Activated effector memory CD4-positive, alpha-beta T cell treated with Interleukin-2 at 50 U/mL for 16 hours (primary cell): ENCODE measurements around the gene JAK1.

Source experiments
- DNase-seq: peaks from one replicate; pipeline ENCODE4 v3.0.0-alpha.2; 2020

Gene JAK1

GRCh38 chr1:64917907-64918306, 48.4 kb downstream of the JAK1 start:
- no peak for DNase-seq

DNA sequence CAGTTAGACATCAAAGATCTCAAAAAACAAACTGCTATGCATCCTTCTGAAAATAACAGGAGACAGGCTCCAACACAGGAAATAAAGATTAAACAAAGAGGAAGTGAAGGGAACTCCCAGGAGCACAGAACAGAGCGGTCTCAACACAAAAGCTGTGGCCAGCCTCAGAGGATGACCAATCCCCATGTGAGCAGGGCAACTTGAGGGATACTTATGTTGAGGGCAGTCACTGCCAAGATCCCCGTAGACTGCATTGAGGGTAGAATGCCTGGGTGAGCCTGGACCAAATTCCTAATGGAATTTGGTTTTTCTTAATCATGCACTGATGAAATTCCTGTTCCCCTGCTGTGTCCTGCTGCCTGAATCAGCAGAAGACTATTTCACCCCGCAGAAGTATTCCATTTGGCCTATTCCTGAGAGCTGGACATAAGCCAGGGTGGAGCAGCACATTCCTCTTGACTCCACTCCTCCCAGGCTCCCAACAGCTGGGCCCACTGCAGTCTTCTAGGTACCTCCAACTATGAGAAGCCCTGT, 49.0 kb downstream of the JAK1 start:
- DNase-seq: no peak

- DNase-seq: no peak
Measured at GRCh38 chr1:64915381-64916274, 50.7 kb downstream of the JAK1 start.

- DNase-seq: no peak
Measured at GRCh38 chr1:64913361-64914015, 52.9 kb downstream of the JAK1 start.

GRCh38 chr1:64912191-64912590, 54.2 kb downstream of the JAK1 start:
- no peak for DNase-seq

DNA sequence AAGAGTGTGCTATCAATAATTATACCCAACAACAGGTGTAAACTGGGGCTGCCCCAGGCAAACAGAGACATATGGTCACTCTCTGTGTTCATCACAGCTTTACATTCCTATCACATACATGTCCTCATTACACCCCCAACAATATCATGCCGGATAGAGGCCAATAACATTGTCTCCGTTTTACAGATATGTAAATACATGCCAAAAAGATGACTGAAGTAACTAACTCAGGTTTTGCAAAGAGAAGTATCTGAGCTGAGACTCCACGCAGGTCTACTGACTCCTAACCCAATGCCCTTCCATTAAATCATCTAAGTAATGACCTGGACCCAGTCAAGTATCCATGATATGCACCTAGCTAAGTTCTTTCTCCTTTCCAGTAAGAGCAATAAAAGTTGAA, 55.0 kb downstream of the JAK1 start:
- DNase-seq: no peak

- no peak for DNase-seq
Measured at GRCh38 chr1:64909031-64909430, 57.3 kb downstream of the JAK1 start.

DNA sequence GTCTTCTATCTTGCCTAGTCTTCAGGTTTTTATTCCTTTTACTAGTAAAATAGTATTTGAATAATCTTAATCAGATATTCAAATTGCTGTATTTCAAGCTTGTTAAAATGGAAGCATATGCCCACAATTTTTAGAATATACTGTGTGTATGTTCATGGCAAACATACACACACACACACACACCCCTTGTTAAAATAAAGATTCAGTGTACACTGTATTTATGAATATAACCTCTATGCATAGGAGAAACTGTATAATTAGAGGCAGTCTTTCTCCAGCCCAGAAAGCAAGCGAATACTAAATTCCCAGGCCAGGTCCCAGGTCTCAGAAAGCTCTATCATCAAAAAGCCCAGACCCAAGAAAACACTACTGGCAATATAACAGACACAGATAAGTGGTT, 57.8 kb downstream of the JAK1 start:
- no peak for DNase-seq

- no peak for DNase-seq
Measured at GRCh38 chr1:64906447-64906846, 59.9 kb downstream of the JAK1 start.

DNA sequence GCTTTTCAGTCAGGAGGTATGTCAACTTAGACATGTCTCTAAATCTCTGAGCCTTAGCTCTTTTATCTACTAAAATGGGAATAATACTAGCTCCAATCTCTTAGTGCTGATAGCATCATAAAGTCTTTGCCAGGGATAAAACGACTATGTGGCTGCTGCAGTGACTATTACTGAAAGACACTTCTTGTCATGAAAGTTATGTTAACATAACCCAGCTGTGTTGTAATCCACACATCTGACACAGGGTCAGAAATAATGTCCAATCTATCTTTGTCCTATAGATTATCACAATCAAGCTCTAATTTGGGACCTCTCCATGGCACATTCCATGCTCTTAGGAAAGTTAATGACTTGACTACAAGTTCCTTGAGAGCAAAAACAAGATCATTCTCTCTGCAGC, 62.8 kb downstream of the JAK1 start:
- DNase-seq: no peak

DNA sequence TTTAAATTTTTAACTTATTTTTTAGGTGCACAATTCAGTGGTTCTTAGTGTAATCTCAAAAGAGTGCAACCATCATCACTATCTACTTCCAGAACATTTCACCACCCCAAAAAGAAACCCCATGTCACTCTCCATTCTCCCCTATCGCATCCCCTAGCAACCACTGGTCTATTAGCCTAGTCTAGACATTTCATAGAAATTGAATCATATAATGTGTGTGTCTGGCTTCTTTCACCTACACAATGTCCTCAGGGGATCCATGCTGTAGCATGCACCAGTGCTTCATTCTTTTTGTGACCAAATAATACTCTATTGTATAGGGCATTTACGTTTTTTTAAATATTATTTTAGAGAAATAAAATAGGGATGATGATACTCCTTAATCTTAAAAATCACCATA, 64.7 kb downstream of the JAK1 start:
- DNase-seq: no peak

GRCh38 chr1:64900916-64901315, 65.4 kb downstream of the JAK1 start:
- no peak for DNase-seq

DNA sequence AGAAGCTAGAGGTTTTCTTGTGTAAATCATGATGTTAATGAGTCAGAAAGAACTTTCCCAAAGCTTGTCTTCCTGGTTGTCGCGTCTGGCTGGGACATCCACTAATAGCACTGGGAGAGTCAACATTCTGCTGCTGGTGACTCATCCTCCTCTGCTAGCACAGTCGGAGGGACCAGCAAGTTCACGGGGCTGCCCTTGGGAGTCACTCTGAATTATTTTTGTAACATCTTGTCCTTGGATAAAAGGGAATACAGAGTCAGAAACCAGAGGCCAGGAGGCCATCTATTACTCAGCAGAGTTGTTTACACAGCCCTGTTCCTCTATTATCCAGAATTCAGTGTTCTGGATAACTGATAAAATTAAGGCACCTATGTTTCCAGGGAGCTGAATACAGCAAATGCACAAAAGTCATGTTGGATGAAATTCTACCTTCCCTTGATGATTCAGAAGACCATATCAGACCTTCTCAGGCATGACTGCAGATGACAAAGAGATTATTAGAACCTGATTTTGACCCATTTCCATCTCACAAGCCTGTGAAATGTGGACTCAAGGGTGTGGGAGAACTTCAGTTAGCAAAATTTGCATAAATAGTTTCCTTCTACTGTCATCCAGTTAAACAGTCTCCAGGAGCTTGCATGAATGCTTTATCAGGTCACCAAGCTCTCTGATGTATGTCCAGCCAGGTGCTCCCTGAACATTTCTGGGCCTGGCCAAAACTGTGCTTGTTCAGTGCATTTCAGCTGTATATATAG, 68.1 kb downstream of the JAK1 start:
- DNase-seq: no peak

DNA sequence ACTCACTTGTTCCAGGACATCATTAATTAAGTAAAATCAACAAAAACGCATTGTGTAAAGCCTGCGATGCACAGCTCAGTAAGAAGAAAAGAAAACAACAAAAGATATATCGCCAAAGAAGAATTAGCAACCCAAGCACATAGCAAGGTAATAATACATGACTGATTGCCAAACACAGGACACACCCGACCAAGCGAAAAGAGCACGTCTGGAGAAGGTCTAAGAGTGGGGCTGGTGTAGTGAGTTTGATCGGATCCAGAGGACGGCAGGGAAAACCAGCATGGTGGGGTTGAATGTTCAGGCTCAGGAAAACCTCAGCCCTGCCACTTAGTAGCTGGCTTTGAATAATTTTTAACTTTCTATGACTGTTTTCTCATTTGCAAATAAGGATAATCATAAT, 69.8 kb downstream of the JAK1 start:
- no peak for DNase-seq

GRCh38 chr1:64895500-64895899, 70.8 kb downstream of the JAK1 start:
- no peak for DNase-seq

DNA sequence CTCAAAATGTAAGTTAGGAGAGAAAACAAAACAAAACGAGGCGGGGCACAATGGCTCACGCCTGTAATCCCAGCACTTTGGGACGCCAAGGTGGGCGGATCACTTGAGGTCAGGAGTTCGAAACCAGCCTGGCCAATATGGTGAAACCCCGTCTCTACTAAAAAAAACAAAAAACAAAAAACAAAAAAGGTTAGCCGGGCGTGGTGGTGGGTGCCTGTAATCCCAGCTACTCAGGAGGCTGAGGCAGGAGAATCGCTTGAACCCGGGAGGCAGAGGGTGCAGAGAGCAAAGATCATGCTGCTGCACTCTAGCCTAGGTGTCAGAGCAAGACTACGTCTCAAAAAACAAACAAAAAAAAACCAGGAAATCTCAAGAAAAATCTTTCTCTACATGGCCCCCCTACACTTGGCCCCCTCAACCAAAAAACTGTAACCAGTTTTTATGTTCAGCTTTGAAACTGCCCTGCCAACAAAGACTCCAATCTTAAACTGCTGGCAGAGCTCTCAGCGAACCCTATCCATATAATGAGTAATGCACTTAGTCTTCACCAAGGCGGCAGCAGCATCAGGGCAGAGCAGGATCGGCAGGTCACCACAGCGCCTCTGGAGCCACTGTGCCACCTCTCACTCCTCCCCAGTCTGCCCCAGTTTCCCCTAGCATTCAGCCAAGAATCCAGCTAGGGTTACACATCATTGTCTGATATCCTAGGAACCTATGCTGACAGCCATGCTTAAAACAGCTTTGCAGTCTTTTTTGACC, 71.7 kb downstream of the JAK1 start:
- DNase-seq: no peak

- DNase-seq: no peak
Measured at GRCh38 chr1:64893921-64894320, 72.4 kb downstream of the JAK1 start.

DNA sequence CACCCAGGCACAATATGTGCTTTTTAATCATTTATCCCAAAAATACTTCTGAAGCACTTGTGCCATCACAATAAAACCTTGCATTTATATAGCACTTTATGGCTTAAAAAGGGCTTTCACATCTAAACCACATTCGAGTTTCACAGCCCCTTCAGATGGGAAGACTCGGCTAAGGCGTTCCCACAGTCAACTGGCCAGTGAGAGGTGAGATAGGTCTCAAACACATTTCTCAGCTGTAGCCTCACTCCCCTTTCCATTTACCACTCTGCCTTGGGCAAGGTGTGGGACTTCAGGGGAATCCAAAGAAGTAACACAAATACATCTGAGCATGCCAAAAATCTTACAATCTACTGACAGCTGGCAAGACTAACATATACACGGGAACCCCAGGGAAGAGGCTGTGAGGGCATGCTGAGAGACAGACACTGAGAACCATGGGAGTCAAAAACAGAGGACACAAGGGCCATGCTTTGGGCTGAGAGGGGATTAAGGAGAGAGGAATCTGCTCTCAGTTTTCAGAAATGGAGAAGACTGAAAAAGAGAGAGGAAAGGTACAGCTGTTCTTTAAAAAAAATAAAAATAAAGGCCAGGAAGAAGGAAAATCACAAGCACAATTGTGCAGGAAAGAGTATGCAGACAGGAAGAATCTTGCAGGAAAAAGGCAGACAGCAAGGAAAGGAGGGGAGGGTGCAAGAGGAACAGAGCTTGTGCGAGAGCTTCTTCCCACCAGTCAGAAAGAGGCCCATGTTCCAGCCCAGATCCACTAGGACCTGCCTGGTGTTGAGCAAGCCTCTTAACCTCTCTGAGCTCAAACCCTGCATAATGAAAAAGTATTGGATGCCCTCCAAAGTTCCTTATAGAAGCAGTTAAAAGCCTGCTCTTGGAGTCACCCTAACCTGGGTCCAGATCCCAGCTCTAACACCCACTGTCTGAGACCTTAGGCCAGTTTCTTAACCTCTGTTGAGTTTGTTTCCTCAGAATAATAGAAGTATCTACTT, 73.5 kb downstream of the JAK1 start:
- no peak for DNase-seq

DNA sequence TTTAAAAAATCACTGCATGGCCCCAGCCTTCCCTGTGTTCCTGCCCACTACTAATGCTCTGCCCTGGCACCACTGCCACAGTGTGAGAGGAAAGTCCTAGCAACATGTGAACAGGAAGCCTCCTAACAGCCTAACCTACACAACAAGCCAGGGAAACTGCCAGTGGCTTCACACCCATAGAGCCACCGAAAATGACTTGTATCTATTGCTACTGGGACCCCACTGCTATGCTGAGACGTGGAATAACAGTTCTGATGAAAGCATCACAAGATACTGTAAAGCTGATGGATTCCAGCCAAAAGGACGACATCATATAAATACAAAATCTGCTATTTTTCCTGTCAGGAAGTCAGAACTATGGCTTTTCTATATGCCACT, 74.9 kb downstream of the JAK1 start:
- no peak for DNase-seq

DNA sequence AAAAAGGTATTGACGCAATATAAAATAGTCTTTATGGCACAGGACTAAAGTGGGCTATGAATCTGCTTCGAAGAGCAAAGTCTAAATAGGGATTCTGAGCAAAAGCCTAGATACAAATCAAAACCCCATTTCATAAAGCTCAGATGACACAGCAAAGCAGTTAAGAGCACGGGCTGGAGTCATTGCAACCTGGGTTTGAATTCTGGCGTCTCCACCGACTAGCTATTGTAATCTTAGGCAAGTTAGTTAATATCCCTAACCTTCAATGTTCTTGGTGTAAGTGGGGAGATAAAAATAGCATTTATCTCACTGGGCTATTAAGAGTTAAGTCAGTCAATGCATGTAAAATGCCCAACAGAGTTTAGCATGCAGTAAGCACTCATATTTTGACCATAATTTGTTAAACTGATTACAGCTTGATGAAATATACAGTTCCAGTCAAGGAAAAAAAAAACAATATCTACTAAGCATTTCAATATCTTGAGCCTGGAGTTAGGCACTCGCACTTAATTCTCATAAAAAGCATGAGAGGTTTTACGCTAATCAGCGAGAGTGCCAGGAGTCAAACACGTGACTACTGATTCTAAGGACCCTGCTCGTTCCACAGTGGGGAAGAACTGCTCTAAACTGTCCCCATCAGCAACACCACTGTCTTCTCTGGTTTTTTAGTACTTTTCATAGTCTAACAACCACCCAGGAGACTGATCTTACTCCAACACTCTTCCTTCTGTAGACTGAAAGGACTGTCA, 75.5 kb downstream of the JAK1 start:
- DNase-seq: no peak
